Measurements from ENCODE around the gene VWA8. TPM values are rescaled to one million over a fixed set of nuclear protein-coding genes. Genes with fewer than 3 reads are reported as not detected.

The VWA8 gene
- total RNA-seq, 1 experiment from 2014 or later = 22.6 TPM

DNA sequence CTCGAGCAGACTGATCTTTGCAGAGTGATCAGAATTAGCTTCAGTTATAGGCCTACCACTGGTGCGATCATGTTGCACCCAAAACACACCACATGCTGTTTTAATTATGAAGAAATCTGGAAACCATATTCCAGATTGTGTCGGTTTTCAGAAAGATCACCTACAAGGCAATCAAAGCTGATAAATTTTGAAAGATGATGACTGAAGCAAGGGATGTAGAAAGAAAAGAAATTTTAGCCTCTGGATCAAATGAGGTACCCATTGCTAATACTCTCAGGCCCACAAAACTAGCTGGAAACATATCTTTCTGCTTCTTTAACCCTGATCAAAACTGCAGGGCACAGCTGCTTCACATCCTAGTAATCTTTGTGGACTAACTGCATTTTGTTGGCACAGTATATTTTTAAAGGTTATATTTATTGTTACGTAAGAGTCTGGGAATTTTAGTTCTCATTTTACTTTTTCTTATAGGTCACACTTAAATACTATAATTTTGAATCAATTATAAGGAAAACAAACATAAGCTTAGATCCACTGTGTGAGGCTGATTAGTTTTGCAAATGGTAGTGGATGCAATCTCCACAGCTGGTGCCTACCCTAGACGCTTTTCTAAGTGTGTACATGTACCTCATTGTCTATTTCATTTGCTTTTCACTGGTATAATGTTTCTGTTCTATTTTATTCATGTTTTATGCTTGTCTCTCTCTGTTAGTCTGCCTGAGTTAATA, 352.6 kb downstream of the VWA8 start:
- no peaks in the 10 kb centered on the region for H3K27me3 ChIP-seq (ENCODE audit: insufficient read depth, low read length)
- TF ChIP-seq SP1 (IDR thresholded peaks at IDR 0.05; ENCODE audit: low read depth) (no peak), SRF (IDR thresholded peaks at IDR 0.05; ENCODE audit: low read depth) (no peak), ZNF274 (IDR thresholded peaks at IDR 0.05; ENCODE audit: low read depth, low read length) (no peak), TCF7L2 (IDR thresholded peaks at IDR 0.05; ENCODE audit: borderline replicate concordance, extremely low read depth, insufficient read depth, insufficient read length) (no peak), RAD21 (IDR thresholded peaks at IDR 0.05; ENCODE audit: low read depth) (no peak), POLR2A (IDR thresholded peaks at IDR 0.05; ENCODE audit: borderline replicate concordance, extremely low read depth, insufficient read depth, insufficient read length) (no peak), CEBPB (IDR thresholded peaks at IDR 0.05; ENCODE audit: low read depth) (no peak), SIN3A (IDR thresholded peaks at IDR 0.05; ENCODE audit: low read depth) (no peak), EGR1 (IDR thresholded peaks at IDR 0.05; ENCODE audit: low read depth) (no peak), EZH2 (IDR thresholded peaks at IDR 0.05) (no peak), CBX3 (IDR thresholded peaks at IDR 0.05; ENCODE audit: low read depth) (no peak), ZFX (IDR thresholded peaks at IDR 0.05) (no peak), YY1 (IDR thresholded peaks at IDR 0.05; ENCODE audit: extremely low read depth, insufficient replicate concordance, low read depth, low read length) (no peak), EZH2phosphoT487 (IDR thresholded peaks at IDR 0.05; ENCODE audit: borderline replicate concordance) (no peak), FOSL1 (IDR thresholded peaks at IDR 0.05; ENCODE audit: low read depth) (no peak)
- TF ChIP-seq, protein P1, sequence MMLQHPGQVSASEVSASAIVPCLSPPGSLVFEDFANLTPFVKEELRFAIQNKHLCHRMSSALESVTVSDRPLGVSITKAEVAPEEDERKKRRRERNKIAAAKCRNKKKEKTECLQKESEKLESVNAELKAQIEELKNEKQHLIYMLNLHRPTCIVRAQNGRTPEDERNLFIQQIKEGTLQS (IDR thresholded peaks at IDR 0.05) = no peak
- TF ChIP-seq, protein P2, sequence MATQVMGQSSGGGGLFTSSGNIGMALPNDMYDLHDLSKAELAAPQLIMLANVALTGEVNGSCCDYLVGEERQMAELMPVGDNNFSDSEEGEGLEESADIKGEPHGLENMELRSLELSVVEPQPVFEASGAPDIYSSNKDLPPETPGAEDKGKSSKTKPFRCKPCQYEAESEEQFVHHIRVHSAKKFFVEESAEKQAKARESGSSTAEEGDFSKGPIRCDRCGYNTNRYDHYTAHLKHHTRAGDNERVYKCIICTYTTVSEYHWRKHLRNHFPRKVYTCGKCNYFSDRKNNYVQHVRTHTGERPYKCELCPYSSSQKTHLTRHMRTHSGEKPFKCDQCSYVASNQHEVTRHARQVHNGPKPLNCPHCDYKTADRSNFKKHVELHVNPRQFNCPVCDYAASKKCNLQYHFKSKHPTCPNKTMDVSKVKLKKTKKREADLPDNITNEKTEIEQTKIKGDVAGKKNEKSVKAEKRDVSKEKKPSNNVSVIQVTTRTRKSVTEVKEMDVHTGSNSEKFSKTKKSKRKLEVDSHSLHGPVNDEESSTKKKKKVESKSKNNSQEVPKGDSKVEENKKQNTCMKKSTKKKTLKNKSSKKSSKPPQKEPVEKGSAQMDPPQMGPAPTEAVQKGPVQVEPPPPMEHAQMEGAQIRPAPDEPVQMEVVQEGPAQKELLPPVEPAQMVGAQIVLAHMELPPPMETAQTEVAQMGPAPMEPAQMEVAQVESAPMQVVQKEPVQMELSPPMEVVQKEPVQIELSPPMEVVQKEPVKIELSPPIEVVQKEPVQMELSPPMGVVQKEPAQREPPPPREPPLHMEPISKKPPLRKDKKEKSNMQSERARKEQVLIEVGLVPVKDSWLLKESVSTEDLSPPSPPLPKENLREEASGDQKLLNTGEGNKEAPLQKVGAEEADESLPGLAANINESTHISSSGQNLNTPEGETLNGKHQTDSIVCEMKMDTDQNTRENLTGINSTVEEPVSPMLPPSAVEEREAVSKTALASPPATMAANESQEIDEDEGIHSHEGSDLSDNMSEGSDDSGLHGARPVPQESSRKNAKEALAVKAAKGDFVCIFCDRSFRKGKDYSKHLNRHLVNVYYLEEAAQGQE (IDR thresholded peaks at IDR 0.05; ENCODE audit: low read depth) = no peak
- TF ChIP-seq, protein P3, sequence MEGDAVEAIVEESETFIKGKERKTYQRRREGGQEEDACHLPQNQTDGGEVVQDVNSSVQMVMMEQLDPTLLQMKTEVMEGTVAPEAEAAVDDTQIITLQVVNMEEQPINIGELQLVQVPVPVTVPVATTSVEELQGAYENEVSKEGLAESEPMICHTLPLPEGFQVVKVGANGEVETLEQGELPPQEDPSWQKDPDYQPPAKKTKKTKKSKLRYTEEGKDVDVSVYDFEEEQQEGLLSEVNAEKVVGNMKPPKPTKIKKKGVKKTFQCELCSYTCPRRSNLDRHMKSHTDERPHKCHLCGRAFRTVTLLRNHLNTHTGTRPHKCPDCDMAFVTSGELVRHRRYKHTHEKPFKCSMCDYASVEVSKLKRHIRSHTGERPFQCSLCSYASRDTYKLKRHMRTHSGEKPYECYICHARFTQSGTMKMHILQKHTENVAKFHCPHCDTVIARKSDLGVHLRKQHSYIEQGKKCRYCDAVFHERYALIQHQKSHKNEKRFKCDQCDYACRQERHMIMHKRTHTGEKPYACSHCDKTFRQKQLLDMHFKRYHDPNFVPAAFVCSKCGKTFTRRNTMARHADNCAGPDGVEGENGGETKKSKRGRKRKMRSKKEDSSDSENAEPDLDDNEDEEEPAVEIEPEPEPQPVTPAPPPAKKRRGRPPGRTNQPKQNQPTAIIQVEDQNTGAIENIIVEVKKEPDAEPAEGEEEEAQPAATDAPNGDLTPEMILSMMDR (IDR thresholded peaks at IDR 0.05 in 2 of 3, conservative IDR thresholded peaks at IDR 0.05 in 1 of 3; ENCODE audit: borderline replicate concordance in 1 of 3, insufficient read depth in 1 of 3, low read depth in 2 of 3, low read length in 2 of 3) = no peak
- TF ChIP-seq, protein P4, sequence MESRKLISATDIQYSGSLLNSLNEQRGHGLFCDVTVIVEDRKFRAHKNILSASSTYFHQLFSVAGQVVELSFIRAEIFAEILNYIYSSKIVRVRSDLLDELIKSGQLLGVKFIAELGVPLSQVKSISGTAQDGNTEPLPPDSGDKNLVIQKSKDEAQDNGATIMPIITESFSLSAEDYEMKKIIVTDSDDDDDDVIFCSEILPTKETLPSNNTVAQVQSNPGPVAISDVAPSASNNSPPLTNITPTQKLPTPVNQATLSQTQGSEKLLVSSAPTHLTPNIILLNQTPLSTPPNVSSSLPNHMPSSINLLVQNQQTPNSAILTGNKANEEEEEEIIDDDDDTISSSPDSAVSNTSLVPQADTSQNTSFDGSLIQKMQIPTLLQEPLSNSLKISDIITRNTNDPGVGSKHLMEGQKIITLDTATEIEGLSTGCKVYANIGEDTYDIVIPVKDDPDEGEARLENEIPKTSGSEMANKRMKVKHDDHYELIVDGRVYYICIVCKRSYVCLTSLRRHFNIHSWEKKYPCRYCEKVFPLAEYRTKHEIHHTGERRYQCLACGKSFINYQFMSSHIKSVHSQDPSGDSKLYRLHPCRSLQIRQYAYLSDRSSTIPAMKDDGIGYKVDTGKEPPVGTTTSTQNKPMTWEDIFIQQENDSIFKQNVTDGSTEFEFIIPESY (IDR thresholded peaks at IDR 0.05; ENCODE audit: extremely low read depth, insufficient replicate concordance, low read length) = no peak
- TF ChIP-seq, protein P5, sequence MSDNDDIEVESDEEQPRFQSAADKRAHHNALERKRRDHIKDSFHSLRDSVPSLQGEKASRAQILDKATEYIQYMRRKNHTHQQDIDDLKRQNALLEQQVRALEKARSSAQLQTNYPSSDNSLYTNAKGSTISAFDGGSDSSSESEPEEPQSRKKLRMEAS (IDR thresholded peaks at IDR 0.05) = no peak
- DNase-seq (ENCODE audit: low read depth, low spot score) (no peak), ATAC-seq (no peak)
- no TSS peak for BruUV-seq (replicated peaks)
- no peaks in the 10 kb centered on the region; a peak in 1 of 4 replicates for H3K36me3 ChIP-seq (ENCODE audit: control insufficient read depth in 1 of 2, insufficient read depth in 2 of 2, low read length in 2 of 2)
- H3K4me3 ChIP-seq (replicated peaks in 1 of 2; ENCODE audit: low read depth in 1 of 2, low read length in 2 of 2) = no peak overlapping the region
- no peak overlapping the region for H3K9ac ChIP-seq (ENCODE audit: low read length)
- H3K27ac ChIP-seq (ENCODE audit: low read depth, low read length) = no peak overlapping the region
- no peaks in the 10 kb centered on the region for H3K9me3 ChIP-seq (ENCODE audit: control insufficient read depth in 1 of 2, insufficient read depth in 1 of 2, low read depth in 1 of 2, low read length in 2 of 2)
- H3K4me1 ChIP-seq (ENCODE audit: control insufficient read depth in 1 of 2, insufficient read depth in 2 of 2, low read length in 2 of 2) = peaks cover 17 to 23% of the 10 kb centered on the region in 2 experiments
- POLR2A ChIA-PET = no interaction called here
- CTCF ChIA-PET = no interaction called here
- no peaks in the 10 kb centered on the region for H3K79me2 ChIP-seq (ENCODE audit: insufficient read depth, low read length)
- H3K9me2 ChIP-seq (ENCODE audit: insufficient read depth) = no peaks in the 10 kb centered on the region
- intact Hi-C loops (cut with micrococcal nuclease) = no loop called here
- no peak overlapping the region for H2AFZ ChIP-seq (ENCODE audit: low read depth, low read length, poor library complexity, severe bottlenecking)
- no peak overlapping the region for H3K4me2 ChIP-seq (ENCODE audit: low read length)
- RAD21 ChIA-PET (ENCODE audit: low non-redundant PET in 1 of 2, low total read pairs in 2 of 2, uncharacterized antibody in 2 of 2, unreplicated experiment in 2 of 2) = no interaction called here
- H4K20me1 ChIP-seq (ENCODE audit: insufficient read depth) = no peaks in the 10 kb centered on the region

Measured in HCT116 (cell line).